ENCODE results near the gene PLN. TPM values are rescaled to one million over a fixed set of nuclear protein-coding genes. Genes with fewer than 3 reads are reported as not detected.
A peak's percentile ranks its signal among the peaks of the same experiment; 100 is the strongest.

The PLN gene
- total and polyA plus RNA-seq, 4 donors: 1.6 to 12.3 (median 6.7) TPM

DNA sequence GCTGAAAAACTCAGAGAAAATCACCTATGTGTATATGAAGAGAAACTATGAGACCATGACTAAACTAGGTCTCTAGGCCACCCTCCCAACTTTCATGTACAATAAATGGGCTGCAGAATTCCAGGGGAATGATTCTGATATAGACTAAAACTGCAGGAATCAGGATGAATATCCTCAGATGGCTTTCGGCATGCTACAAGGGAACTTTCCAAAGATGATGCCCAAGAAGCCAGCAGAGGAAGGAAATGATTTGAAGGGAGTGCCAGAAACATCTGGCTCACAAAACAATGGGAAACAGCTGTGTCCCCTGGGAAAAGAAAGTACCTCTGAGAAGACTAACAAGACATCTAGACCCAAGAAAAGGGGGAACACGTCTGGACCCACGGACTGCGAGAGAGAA is 41.1 kb downstream of the PLN start:
- no peaks in the 10 kb centered on the region for H3K27me3 ChIP-seq (ENCODE audit: control insufficient read depth in 3 of 3, insufficient read depth in 3 of 3, low read length in 2 of 3)
- DNase-seq (peak in 2 of 3 donors; percentile 37 to 38), ATAC-seq (ENCODE audit: insufficient read depth, low FRiP score) (no peak)
- H3K36me3 ChIP-seq (ENCODE audit: control insufficient read depth in 4 of 4, insufficient read depth in 4 of 4, low read length in 4 of 4): peaks cover 0 to 2% (median 0%) of the 10 kb centered on the region in 4 donors
- peaks cover 5 to 17% (median 6%) of the 10 kb centered on the region in 5 donors for H3K4me1 ChIP-seq (ENCODE audit: control insufficient read depth in 5 of 5, insufficient read depth in 5 of 5, low read length in 5 of 5)
- H3K27ac ChIP-seq (ENCODE audit: low read depth in 1 of 2, low read length in 1 of 2): no peak overlapping the region
- H3K4me3 ChIP-seq: no peak overlapping the region
- 57 to 70% methylated on average over 4 of the region's 4 CpGs for WGBS, 2 donors
- TF ChIP-seq, protein P1, sequence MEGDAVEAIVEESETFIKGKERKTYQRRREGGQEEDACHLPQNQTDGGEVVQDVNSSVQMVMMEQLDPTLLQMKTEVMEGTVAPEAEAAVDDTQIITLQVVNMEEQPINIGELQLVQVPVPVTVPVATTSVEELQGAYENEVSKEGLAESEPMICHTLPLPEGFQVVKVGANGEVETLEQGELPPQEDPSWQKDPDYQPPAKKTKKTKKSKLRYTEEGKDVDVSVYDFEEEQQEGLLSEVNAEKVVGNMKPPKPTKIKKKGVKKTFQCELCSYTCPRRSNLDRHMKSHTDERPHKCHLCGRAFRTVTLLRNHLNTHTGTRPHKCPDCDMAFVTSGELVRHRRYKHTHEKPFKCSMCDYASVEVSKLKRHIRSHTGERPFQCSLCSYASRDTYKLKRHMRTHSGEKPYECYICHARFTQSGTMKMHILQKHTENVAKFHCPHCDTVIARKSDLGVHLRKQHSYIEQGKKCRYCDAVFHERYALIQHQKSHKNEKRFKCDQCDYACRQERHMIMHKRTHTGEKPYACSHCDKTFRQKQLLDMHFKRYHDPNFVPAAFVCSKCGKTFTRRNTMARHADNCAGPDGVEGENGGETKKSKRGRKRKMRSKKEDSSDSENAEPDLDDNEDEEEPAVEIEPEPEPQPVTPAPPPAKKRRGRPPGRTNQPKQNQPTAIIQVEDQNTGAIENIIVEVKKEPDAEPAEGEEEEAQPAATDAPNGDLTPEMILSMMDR (IDR thresholded peaks at IDR 0.05; ENCODE audit: control extremely low read depth, extremely low read depth): no peak
- no peak overlapping the region for H3K9ac ChIP-seq (ENCODE audit: insufficient read depth in 1 of 2, low read length in 2 of 2)
- no peaks in the 10 kb centered on the region for H3K9me3 ChIP-seq (ENCODE audit: control insufficient read depth in 4 of 4, insufficient read depth in 3 of 4, low read length in 3 of 4)

- Histone ChIP-seq H3K27ac (ENCODE audit: low read depth in 1 of 2, low read length in 1 of 2) (no peak overlapping the region), H3K9me3 (ENCODE audit: control insufficient read depth in 4 of 4, insufficient read depth in 3 of 4, low read length in 3 of 4) (no peaks in the 10 kb centered on the region), H3K36me3 (ENCODE audit: control insufficient read depth in 4 of 4, insufficient read depth in 4 of 4, low read length in 4 of 4) (peaks cover 0 to 2% (median 0%) of the 10 kb centered on the region in 4 donors), H3K4me1 (ENCODE audit: control insufficient read depth in 5 of 5, insufficient read depth in 5 of 5, low read length in 5 of 5) (peaks cover 5 to 17% (median 6%) of the 10 kb centered on the region in 5 donors), H3K27me3 (ENCODE audit: control insufficient read depth in 3 of 3, insufficient read depth in 3 of 3, low read length in 2 of 3) (no peaks in the 10 kb centered on the region), H3K9ac (ENCODE audit: insufficient read depth in 1 of 2, low read length in 2 of 2) (no peak overlapping the region), H3K4me3 (no peak overlapping the region)
- WGBS, 2 donors: 52 to 54% methylated on average over 6 of the region's 6 CpGs
- TF ChIP-seq, protein P1 (IDR thresholded peaks at IDR 0.05; ENCODE audit: control extremely low read depth, extremely low read depth): no peak
- DNase-seq (peak in 2 of 3 donors; percentile 63), ATAC-seq (ENCODE audit: insufficient read depth, low FRiP score) (no peak)
Measured at GRCh38 chr6:118589649-118590365, 41.7 kb downstream of the PLN start.

GRCh38 chr6:118591897-118592296 is 43.8 kb downstream of the PLN start:
- WGBS, 2 donors: 77 to 83% methylated on average over 3 of the region's 3 CpGs
- DNase-seq: no peak

More at GRCh38 chr6:118591897-118592296, 43.8 kb downstream of the PLN start:
- H3K4me3 ChIP-seq: no peak overlapping the region
- ATAC-seq (ENCODE audit: insufficient read depth, low FRiP score): no peak
- no peaks in the 10 kb centered on the region for H3K27me3 ChIP-seq (ENCODE audit: control insufficient read depth in 3 of 3, insufficient read depth in 3 of 3, low read length in 2 of 3)
- peaks cover 0 to 2% (median 0%) of the 10 kb centered on the region in 4 donors for H3K36me3 ChIP-seq (ENCODE audit: control insufficient read depth in 4 of 4, insufficient read depth in 4 of 4, low read length in 4 of 4)
- H3K9me3 ChIP-seq (ENCODE audit: control insufficient read depth in 4 of 4, insufficient read depth in 3 of 4, low read length in 3 of 4): no peaks in the 10 kb centered on the region
- TF ChIP-seq, protein P1 (IDR thresholded peaks at IDR 0.05; ENCODE audit: control extremely low read depth, extremely low read depth): no peak
- no peak overlapping the region for H3K27ac ChIP-seq (ENCODE audit: low read depth in 1 of 2, low read length in 1 of 2)
- no peak overlapping the region for H3K9ac ChIP-seq (ENCODE audit: insufficient read depth in 1 of 2, low read length in 2 of 2)
- H3K4me1 ChIP-seq (ENCODE audit: control insufficient read depth in 5 of 5, insufficient read depth in 5 of 5, low read length in 5 of 5): peaks cover 5 to 17% (median 6%) of the 10 kb centered on the region in 5 donors

All from lung (tissue), 12 donors.